NCI-H1092 treated with DMSO at 0.1 percent for 48 hours (cell line): Measurements from ENCODE around the gene ADISSP.

Experiments
- DNase-seq: peaks from one replicate; lab custom pipeline; 2025; lab: John Stamatoyannopoulos, UW

Gene ADISSP

GRCh38 chr20:3755269-3755668 lies 12.3 kb downstream of the ADISSP start:
- no peak for DNase-seq

- no peak for DNase-seq
Observed at GRCh38 chr20:3754276-3754630, 13.3 kb downstream of the ADISSP start.

- no peak for DNase-seq
Observed at GRCh38 chr20:3753501-3754275, 13.9 kb downstream of the ADISSP start.

GRCh38 chr20:3753098-3753497 lies 14.5 kb downstream of the ADISSP start:
- peak; percentile 61 for DNase-seq

- no peak for DNase-seq
Observed at GRCh38 chr20:3752386-3752759, 15.2 kb downstream of the ADISSP start.

GRCh38 chr20:3751675-3752385 lies 15.7 kb downstream of the ADISSP start:
- DNase-seq, result no peak

- no peak for DNase-seq
Observed at GRCh38 chr20:3751305-3751674, 16.3 kb downstream of the ADISSP start.

GRCh38 chr20:3749689-3750531 lies 17.6 kb downstream of the ADISSP start:
- peak; percentile 64 for DNase-seq

GRCh38 chr20:3749087-3749688 lies 18.4 kb downstream of the ADISSP start:
- no peak for DNase-seq

GRCh38 chr20:3748073-3748472 lies 19.5 kb downstream of the ADISSP start:
- no peak for DNase-seq

- no peak for DNase-seq
Observed at GRCh38 chr20:3747471-3747870, 20.1 kb downstream of the ADISSP start.

GRCh38 chr20:3745686-3746173 lies 21.8 kb downstream of the ADISSP start:
- no peak for DNase-seq

- DNase-seq, result no peak
Observed at GRCh38 chr20:3744806-3745685, 22.5 kb downstream of the ADISSP start.

GRCh38 chr20:3744037-3744436 lies 23.5 kb downstream of the ADISSP start:
- no peak for DNase-seq

GRCh38 chr20:3743251-3743650 lies 24.3 kb downstream of the ADISSP start:
- no peak for DNase-seq

- no peak for DNase-seq
Observed at GRCh38 chr20:3741836-3742458, 25.6 kb downstream of the ADISSP start.

- no peak for DNase-seq
Observed at GRCh38 chr20:3740615-3741301, 26.8 kb downstream of the ADISSP start.

GRCh38 chr20:3739926-3740451 lies 27.6 kb downstream of the ADISSP start:
- no peak for DNase-seq

- DNase-seq, result no peak
Observed at GRCh38 chr20:3739054-3739925, 28.3 kb downstream of the ADISSP start.
